Colonic mucosa (tissue), 4 donors: ENCODE measurements around the gene GCH1. TPM values are rescaled to one million over a fixed set of nuclear protein-coding genes. Genes with fewer than 3 reads are reported as not detected.
A peak's percentile ranks its signal among the peaks of the same experiment; 100 is the strongest.
"Not testable (repeated sequence)": the region's sequence is repeated elsewhere in the genome, so short reads cannot be mapped to it uniquely, and the experiment has no call there.

Source experiments
- DNase-seq: peaks from one replicate; pipeline ENCODE4 v3.0.0-alpha.2; 2020
- H3K27ac ChIP-seq: fragments of 200-600 bp; one replicate; pipeline ENCODE4 v1.8.0; 2021
- H3K27me3 ChIP-seq: fragments of 200-600 bp; one replicate; pipeline ENCODE4 v1.8.0; 2021
- H3K36me3 ChIP-seq: fragments of 200-600 bp; one replicate; pipeline ENCODE4 v1.8.0; 2021
- H3K4me1 ChIP-seq: fragments of 200-600 bp; one replicate; pipeline ENCODE4 v1.8.0; 2021; ENCODE audit warnings: mild to moderate bottlenecking
- H3K4me3 ChIP-seq: fragments of 200-600 bp; one replicate; pipeline ENCODE4 v1.8.0; 2021
- H3K9ac ChIP-seq, 2 donors: one replicate each; pipeline ENCODE4 v1.7.0; 2013; ENCODE audit warnings: control low read depth in 2 of 2, low read depth in 2 of 2, low read length in 2 of 2
- H3K9me3 ChIP-seq: fragments of 200-600 bp; one replicate; pipeline ENCODE4 v1.8.0; 2021
- CTCF ChIP-seq: fragments of 200-600 bp; IDR thresholded peaks from one replicate; pipeline ENCODE4 v1.8.0; 2022; ENCODE audit warnings: antibody characterized with exemption, mild to moderate bottlenecking
- intact Hi-C: fragments of 100-400 bp; cut with DNase I; formaldehyde crosslinking; loops from one replicate; pipeline ENCODE4 v1.14.1; 2022
- total RNA-seq, 2 donors: library from RNA; stranded (reverse); fragmentation: NEBNext Ultra II Directional in 1 of 2; extraction: Animal tissue kit (Norgen Biotek cat#: 25700) in 1 of 2; gene quantifications; one replicate each; pipeline ENCODE4 v1.2.1, GENCODE V29; 2021
- donor health status: healthy.
- donor health status: DM: no; HTN: no; CAD: no.
- donor health status: DM: no; HTN: no; CAD: no.

Gene GCH1
- total RNA-seq, 2 donors from 2014 or later: 20.4 to 30.8 TPM

GRCh38 chr14:54877015-54877702 lies 25.5 kb downstream of the GCH1 start:
- Histone ChIP-seq H3K4me1 (peaks cover 3% of the 10 kb centered on the region), H3K4me3 (no peak overlapping the region), H3K36me3 (no peaks in the 10 kb centered on the region), H3K9ac (no peak overlapping the region), H3K9me3 (no peaks in the 10 kb centered on the region), H3K27ac (peak overlapping the region; percentile 26), H3K27me3 (no peaks in the 10 kb centered on the region)
- TF ChIP-seq CTCF: no peak
- intact Hi-C loops: no loop called here
- no peak for DNase-seq

GRCh38 chr14:54875648-54876047 lies 27.0 kb downstream of the GCH1 start:
- DNase-seq, intact Hi-C loops, H3K27me3 ChIP-seq, H3K27ac ChIP-seq, H3K4me3 ChIP-seq, H3K9me3 ChIP-seq, H3K4me1 ChIP-seq, H3K9ac ChIP-seq, H3K36me3 ChIP-seq: not testable (repeated sequence)

- intact Hi-C loops, H3K9ac ChIP-seq: not testable (repeated sequence)
Measured at GRCh38 chr14:54870154-54871090, 32.2 kb downstream of the GCH1 start.

GRCh38 chr14:54867011-54867410 lies 35.6 kb downstream of the GCH1 start:
- no peaks in the 10 kb centered on the region for H3K9me3 ChIP-seq
- DNase-seq: no peak
- no peaks in the 10 kb centered on the region for H3K27me3 ChIP-seq
- no peak for TF ChIP-seq CTCF
- no peaks in the 10 kb centered on the region for H3K4me1 ChIP-seq
- H3K36me3 ChIP-seq: no peaks in the 10 kb centered on the region
- no peak overlapping the region for H3K4me3 ChIP-seq
- intact Hi-C loops: no loop called here
- H3K9ac ChIP-seq: no peak overlapping the region
- H3K27ac ChIP-seq: no peak overlapping the region

More at GRCh38 chr14:54870154-54871090, 32.2 kb downstream of the GCH1 start:
- H3K4me3 ChIP-seq: peak overlapping the region; percentile 35
- H3K4me1 ChIP-seq, H3K36me3 ChIP-seq, H3K27me3 ChIP-seq, H3K9me3 ChIP-seq, H3K27ac ChIP-seq: not testable (repeated sequence)
- peak; percentile 66 for DNase-seq

- H3K27ac ChIP-seq: no peak overlapping the region
- no peaks in the 10 kb centered on the region for H3K4me1 ChIP-seq
- H3K27me3 ChIP-seq: no peaks in the 10 kb centered on the region
- H3K36me3 ChIP-seq: no peaks in the 10 kb centered on the region
- DNase-seq: no peak
- intact Hi-C loops: no loop called here
- no peak overlapping the region for H3K9ac ChIP-seq
- H3K4me3 ChIP-seq: no peak overlapping the region
- no peak for TF ChIP-seq CTCF
- H3K9me3 ChIP-seq: no peaks in the 10 kb centered on the region
Measured at GRCh38 chr14:54866588-54866987, 36.0 kb downstream of the GCH1 start.

- no peak overlapping the region for H3K27ac ChIP-seq
Measured at GRCh38 chr14:54864526-54864925, 38.1 kb downstream of the GCH1 start.

More at GRCh38 chr14:54864526-54864925, 38.1 kb downstream of the GCH1 start:
- Histone ChIP-seq H3K36me3 (no peaks in the 10 kb centered on the region), H3K27me3 (no peaks in the 10 kb centered on the region), H3K9me3 (no peaks in the 10 kb centered on the region), H3K4me1 (no peaks in the 10 kb centered on the region), H3K4me3 (no peak overlapping the region), H3K9ac (no peak overlapping the region)
- no peak for TF ChIP-seq CTCF
- intact Hi-C loops: no loop called here
- no peak for DNase-seq
